IMR-90 (cell line): ENCODE data around the gene PAWR. TPM values are rescaled to one million over a fixed set of nuclear protein-coding genes. Genes with fewer than 3 reads are reported as not detected.

ENCODE experiments used
- ATAC-seq: fragments of 200-7000 bp; cut with Tn5 transposase; 2 replicates; pipeline ENCODE4 v1.9.1; 2020; ENCODE audit warnings: low read depth, mild to moderate bottlenecking, moderate library complexity
- BruUV-seq: library from RNA; stranded (reverse); fragments of 400-500 nt; replicated peaks from 2 replicates; lab custom pipeline; 2021; lab: Mats Ljungman, UMichigan
- CTCF ChIA-PET: fragments of 300-600 bp; formaldehyde crosslinking; extraction: SDS; loops from one replicate; lab custom pipeline; 2021; ENCODE audit warnings: antibody characterized with exemption; lab: Yijun Ruan, JAX
- POLR2A ChIA-PET: fragments of 300-600 bp; sonication (Branson Sonifier 250); formaldehyde crosslinking; loops from one replicate; lab custom pipeline; 2022; ENCODE audit warnings: antibody characterized with exemption; ENCODE audit not compliant: unreplicated experiment; lab: Charles Lee
- DNase-seq: peaks from one replicate; pipeline ENCODE4 v3.0.0; 2013
- H2AFZ ChIP-seq: replicated peaks from 2 replicates; pipeline ENCODE3; 2013; ENCODE audit warnings: low read length, mild to moderate bottlenecking; ENCODE audit not compliant: poor library complexity
- H2AK5ac ChIP-seq: 2 replicates; pipeline ENCODE4 v1.6.1; 2013; ENCODE audit warnings: low read depth, low read length, inconsistent platforms
- H2AK9ac ChIP-seq: replicated peaks from 2 replicates; pipeline ENCODE3; 2013; ENCODE audit warnings: mild to moderate bottlenecking, low read depth, low read length, moderate library complexity; ENCODE audit not compliant: poor library complexity
- H2BK120ac ChIP-seq: 2 replicates; pipeline ENCODE4 v1.6.1; 2013; ENCODE audit warnings: low read depth, low read length, inconsistent platforms
- H2BK15ac ChIP-seq: 3 replicates; pipeline ENCODE4 v1.6.1; 2013; ENCODE audit warnings: low read depth, low read length, inconsistent platforms
- H2BK20ac ChIP-seq: 2 replicates; pipeline ENCODE4 v1.6.1; 2013; ENCODE audit warnings: low read depth, mild to moderate bottlenecking, inconsistent platforms, low read length, moderate library complexity
- H2BK5ac ChIP-seq: 2 replicates; pipeline ENCODE4 v1.6.1; 2013; ENCODE audit warnings: mild to moderate bottlenecking, low read depth, low read length, inconsistent platforms; ENCODE audit not compliant: poor library complexity, severe bottlenecking
- H3K14ac ChIP-seq: replicated peaks from 2 replicates; pipeline ENCODE4 v1.6.1; 2013; ENCODE audit warnings: low read depth, low read length, inconsistent platforms
- H3K18ac ChIP-seq: 2 replicates; pipeline ENCODE4 v1.6.1; 2013; ENCODE audit warnings: low read depth, low read length, control low read depth
- H3K23ac ChIP-seq: 2 replicates; pipeline ENCODE4 v1.6.1; 2013; ENCODE audit warnings: low read depth, low read length, inconsistent platforms
- H3K27ac ChIP-seq: 2 replicates; pipeline ENCODE4 v1.5.1; 2013; ENCODE audit warnings: mild to moderate bottlenecking, control low read depth, low read length; ENCODE audit not compliant: insufficient read depth
- H3K27me3 ChIP-seq: 2 replicates; pipeline ENCODE4 v1.6.1; 2013; ENCODE audit warnings: low read length; ENCODE audit not compliant: control insufficient read depth, insufficient read depth
- H3K36me3 ChIP-seq: 2 replicates; pipeline ENCODE4 v1.6.1; 2013; ENCODE audit warnings: low read length, mixed read lengths; ENCODE audit not compliant: control insufficient read depth, insufficient read depth
- H3K4ac ChIP-seq: 2 replicates; pipeline ENCODE4 v1.6.1; 2013; ENCODE audit warnings: low read depth, low read length, inconsistent platforms
- H3K4me1 ChIP-seq: 2 replicates; pipeline ENCODE4 v1.6.1; 2013; ENCODE audit warnings: low read length, mixed read lengths; ENCODE audit not compliant: control insufficient read depth, insufficient read depth
- H3K4me2 ChIP-seq: 2 replicates; pipeline ENCODE4 v1.6.1; 2013; ENCODE audit warnings: low read depth, mild to moderate bottlenecking, control low read depth, low read length, moderate library complexity
- H3K4me3 ChIP-seq: 2 replicates; pipeline ENCODE4 v1.5.1; 2013; ENCODE audit warnings: low read depth, mild to moderate bottlenecking, control low read depth, low read length, moderate library complexity; ENCODE audit not compliant: insufficient read depth
- H3K56ac ChIP-seq: 2 replicates; pipeline ENCODE4 v1.6.1; 2013; ENCODE audit warnings: low read length, inconsistent platforms; ENCODE audit not compliant: insufficient read depth; ENCODE audit errors: extremely low read depth
- H3K79me1 ChIP-seq, 2 experiments: 2 replicates each; pipeline ENCODE4 v1.6.1; 2013; ENCODE audit warnings: low read length in 2 of 2, inconsistent platforms in 1 of 2, low read depth in 1 of 2
- H3K9ac ChIP-seq: 2 replicates; pipeline ENCODE4 v1.6.1; 2013; ENCODE audit warnings: low read depth, low read length, control low read depth
- H3K9me1 ChIP-seq: 2 replicates; pipeline ENCODE4 v1.6.1; 2013; ENCODE audit warnings: low read length, inconsistent platforms; ENCODE audit not compliant: insufficient read depth
- H3K9me3 ChIP-seq: 2 replicates; pipeline ENCODE4 v1.6.1; 2013; ENCODE audit warnings: low read length; ENCODE audit not compliant: control insufficient read depth, insufficient read depth
- H4K20me1 ChIP-seq: 2 replicates; pipeline ENCODE4 v1.6.1; 2013; ENCODE audit warnings: low read length, inconsistent platforms; ENCODE audit not compliant: insufficient read depth
- H4K5ac ChIP-seq: 2 replicates; pipeline ENCODE4 v1.6.1; 2013; ENCODE audit warnings: mild to moderate bottlenecking, low read depth, low read length, control low read depth
- H4K8ac ChIP-seq, 2 experiments: 2 replicates each; pipeline ENCODE4 v1.6.1; 2013; ENCODE audit warnings: low read depth in 2 of 2, low read length in 2 of 2, control low read depth in 1 of 2, inconsistent platforms in 1 of 2
- H4K91ac ChIP-seq: 2 replicates; pipeline ENCODE4 v1.6.1; 2013; ENCODE audit warnings: low read depth, low read length, inconsistent platforms; ENCODE audit not compliant: insufficient read depth
- BHLHE40 ChIP-seq: fragments of 150-350 bp; IDR thresholded peaks from 2 replicates; pipeline ENCODE4 v1.6.1; 2016; ENCODE audit warnings: mild to moderate bottlenecking, low read depth, low read length
- CEBPB ChIP-seq: IDR thresholded peaks from 2 replicates; pipeline ENCODE4 v1.6.1; 2012; ENCODE audit warnings: low read depth, low read length, improper control_type of control experiment
- CHD1 ChIP-seq: IDR thresholded peaks from 2 replicates; pipeline ENCODE4 v1.6.1; 2012; ENCODE audit warnings: low read depth, low read length, improper control_type of control experiment
- CTCF ChIP-seq: conservative IDR thresholded peaks from 2 replicates; pipeline ENCODE4 v1.5.1; 2012; ENCODE audit warnings: mild to moderate bottlenecking, low read depth, low read length, improper control_type of control experiment
- FOS ChIP-seq: fragments of 150-350 bp; IDR thresholded peaks from 2 replicates; pipeline ENCODE4 v1.6.1; 2016; ENCODE audit warnings: low read depth, low read length
- MAFK ChIP-seq: IDR thresholded peaks from 2 replicates; pipeline ENCODE4 v1.6.1; 2012; ENCODE audit warnings: low read depth, low read length, improper control_type of control experiment
- MXI1 ChIP-seq: IDR thresholded peaks from 2 replicates; pipeline ENCODE4 v1.6.1; 2012; ENCODE audit warnings: low read depth, mild to moderate bottlenecking, low read length, moderate library complexity, borderline replicate concordance
- NFE2L2 ChIP-seq: fragments of 150-350 bp; IDR thresholded peaks from 2 replicates; pipeline ENCODE4 v1.6.1; 2016; ENCODE audit warnings: low read depth, mild to moderate bottlenecking, low read length
- POLR2A ChIP-seq: IDR thresholded peaks from 2 replicates; pipeline ENCODE4 v1.6.1; 2012; ENCODE audit warnings: mild to moderate bottlenecking, low read depth, low read length
- RAD21 ChIP-seq: IDR thresholded peaks from 2 replicates; pipeline ENCODE4 v1.6.1; 2012; ENCODE audit warnings: low read length, improper control_type of control experiment
- RFX5 ChIP-seq: IDR thresholded peaks from 2 replicates; pipeline ENCODE4 v1.8.0; 2012; ENCODE audit warnings: low read depth, mild to moderate bottlenecking, low read length, moderate library complexity
- SMC3 ChIP-seq: fragments of 150-350 bp; IDR thresholded peaks from 2 replicates; pipeline ENCODE4 v1.6.1; 2016; ENCODE audit warnings: low read depth, mild to moderate bottlenecking, antibody characterized with exemption, low read length, moderate library complexity
- WGBS, 2 experiments: methylation state at CpG; one replicate each; pipeline versions ENCODE4 v1.1.5 to v1.1.7; 2013; ENCODE audit warnings: missing lambda C conversion rate in 2 of 2; ENCODE audit not compliant: insufficient read length in 1 of 2; ENCODE audit errors: extremely low coverage in 2 of 2; 5-methylcytosine and 5-hydroxymethylcytosine counted together
- dilution Hi-C: fragments of 300-500 bp; cut with HindIII; formaldehyde crosslinking; loops from one replicate; pipeline ENCODE4 v1.14.3; 2018; ENCODE audit warnings: low sequenced_read_pairs; ENCODE audit not compliant: unreplicated experiment
- in situ Hi-C: fragments of 300-500 bp; cut with MboI; formaldehyde crosslinking; loops from 3 replicates; pipeline ENCODE4 v1.14.3; 2019; ENCODE audit warnings: low sequenced_read_pairs, inconsistent platforms, mixed read lengths
- intact Hi-C: fragments of 100-400 bp; cut with micrococcal nuclease; formaldehyde crosslinking; loops from 2 replicates; pipeline ENCODE4 v1.10.0; 2022
- polyA plus RNA-seq, 3 experiments: library from polyadenylated mRNA; depleted of rRNA; stranded (reverse); fragments of >200 nt; gene quantifications; 2 replicates each; pipeline ENCODE4 v1.2.3, GENCODE V29; 2012; ENCODE audit warnings: low replicate concordance in 1 of 3
- total RNA-seq: library from RNA; depleted of rRNA; stranded (reverse); fragments of >200 nt; gene quantifications from 2 replicates; pipeline ENCODE4 v1.2.3, GENCODE V29; 2012

Gene PAWR
- total and polyA plus RNA-seq, 2 of the 4 experiments (the other 2 are of a cell fraction), result 13.2 to 13.6 TPM

- H3K23ac ChIP-seq, result no peak overlapping the region
- ChIA-PET POLR2A (no interaction called here), CTCF (no interaction called here)
- in situ Hi-C loops (no loop called here), intact Hi-C loops (no loop called here), dilution Hi-C loops (no loop called here)
- peaks cover 9% of the 10 kb centered on the region for H3K9me1 ChIP-seq
- no peaks in the 10 kb centered on the region for H3K27me3 ChIP-seq
- no peak overlapping the region for H3K27ac ChIP-seq
- H4K8ac ChIP-seq, result no peak overlapping the region
- H3K4me1 ChIP-seq, result no peaks in the 10 kb centered on the region
- H3K4me3 ChIP-seq, result no peak overlapping the region
- no CpG with 5 or more reads among the region's 2 CpGs for WGBS, 2 experiments
- H2AK5ac ChIP-seq, result no peak overlapping the region
- H3K18ac ChIP-seq, result no peak overlapping the region
- ATAC-seq, result no peak
- H3K4me2 ChIP-seq, result no peak overlapping the region
- H4K20me1 ChIP-seq, result no peaks in the 10 kb centered on the region
- H2BK120ac ChIP-seq, result no peak overlapping the region
- H3K9ac ChIP-seq, result no peak overlapping the region
- H4K91ac ChIP-seq, result no peak overlapping the region
- no peak overlapping the region for H4K5ac ChIP-seq
- peak overlapping the region; percentile 20 for H2BK5ac ChIP-seq
- no peak overlapping the region for H2BK20ac ChIP-seq
- H3K14ac ChIP-seq, result no peak overlapping the region; the same call in 1 of the 2 replicates
- no peak overlapping the region for H2AFZ ChIP-seq
- peaks cover 25 to 49% of the 10 kb centered on the region in 2 experiments for H3K79me1 ChIP-seq
- H2AK9ac ChIP-seq, result no peak overlapping the region
- no peak overlapping the region for H3K56ac ChIP-seq
- TF ChIP-seq POLR2A (no peak), RFX5 (no peak), MXI1 (no peak), BHLHE40 (peak; percentile 8; the same call in 1 of the 2 replicates), CEBPB (peak; percentile 72), CTCF (no peak), NFE2L2 (no peak), CHD1 (no peak), FOS (peak; percentile 49; the same call in 1 of the 2 replicates), MAFK (no peak), SMC3 (no peak), RAD21 (no peak)
- no TSS peak for BruUV-seq
- H3K36me3 ChIP-seq, result peaks cover 10% of the 10 kb centered on the region
- H2BK15ac ChIP-seq, result no peak overlapping the region
- DNase-seq, result peak; percentile 75
- H3K9me3 ChIP-seq, result no peaks in the 10 kb centered on the region
- H3K4ac ChIP-seq, result no peak overlapping the region
These were observed 71.8 kb downstream of the PAWR start for GRCh38 chr12:79618848-79619404.
